Endothelial cell of umbilical vein (primary cell): ENCODE data around the gene EFNA5. TPM values are rescaled to one million over a fixed set of nuclear protein-coding genes. Genes with fewer than 3 reads are reported as not detected.

ENCODE experiments used
- BruUV-seq: library from RNA; stranded (reverse); fragments of 400-500 nt; replicated peaks from 2 replicates; lab custom pipeline; 2021; lab: Mats Ljungman, UMichigan
- CTCF ChIA-PET: fragments of 300-600, 350-600 bp; sonication (Branson Sonifier 250); formaldehyde crosslinking; loops from one replicate; lab custom pipeline; 2021; ENCODE audit warnings: antibody characterized with exemption, inconsistent platforms; lab: Charles Lee
- POLR2A ChIA-PET: fragments of 300-600, 350-600 bp; sonication (Branson Sonifier 250); formaldehyde crosslinking; loops from one replicate; lab custom pipeline; 2021; ENCODE audit warnings: antibody characterized with exemption, inconsistent platforms; lab: Charles Lee
- DNase-seq: peaks from one replicate; pipeline ENCODE4 v3.0.0-alpha.2; 2011; ENCODE audit warnings: low read depth, low spot score
- FAIRE-seq: peaks from 2 replicates; lab custom pipeline; 2011; peaks lifted over from hg19 to GRCh38; lab: Jason Lieb, UNC
- H2AFZ ChIP-seq: 2 replicates; pipeline ENCODE4 v1.6.0; 2012; ENCODE audit warnings: low read depth, low read length, control low read depth, inconsistent platforms
- H3K27ac ChIP-seq: 2 replicates; pipeline ENCODE4 v1.5.1; 2011; ENCODE audit warnings: low read depth, mild to moderate bottlenecking, control low read depth, low read length, moderate library complexity; ENCODE audit not compliant: insufficient read depth
- H3K27me3 ChIP-seq, 2 experiments: 2 replicates each; pipeline versions ENCODE4 v1.6.0 to v1.6.1; 2011; ENCODE audit warnings: low read length in 2 of 2, mixed read lengths in 1 of 2; ENCODE audit not compliant: control insufficient read depth in 2 of 2, insufficient read depth in 2 of 2
- H3K36me3 ChIP-seq, 2 experiments: 2 replicates in 1 of 2; 3 replicates in 1 of 2; pipeline ENCODE4 v1.5.1; 2011; ENCODE audit warnings: low read length in 2 of 2, mild to moderate bottlenecking in 1 of 2, moderate library complexity in 1 of 2; ENCODE audit not compliant: control insufficient read depth in 2 of 2, insufficient read depth in 2 of 2; ENCODE audit errors: extremely low read depth in 1 of 2
- H3K4me1 ChIP-seq: 3 replicates; pipeline ENCODE4 v1.5.1; 2011; ENCODE audit warnings: mild to moderate bottlenecking, low read length; ENCODE audit not compliant: control insufficient read depth, insufficient read depth; ENCODE audit errors: extremely low read depth
- H3K4me2 ChIP-seq: 2 replicates; pipeline ENCODE4 v1.6.1; 2011; ENCODE audit warnings: low read length, control low read depth, mixed read lengths; ENCODE audit not compliant: insufficient read depth
- H3K4me3 ChIP-seq, 3 experiments: fragments of 200-600 bp in 1 of 3; sonication (generic), shearing (Covaris generic) in 1 of 3; replicated peaks in 1 of 3; 2 replicates each; pipeline ENCODE4 v1.5.1; 2011 to 2016; ENCODE audit warnings: control low read depth in 3 of 3, low read length in 3 of 3, mild to moderate bottlenecking in 2 of 3, inconsistent platforms in 1 of 3, low read depth in 1 of 3, moderate library complexity in 1 of 3; ENCODE audit not compliant: insufficient read depth in 1 of 3
- H3K79me2 ChIP-seq: 2 replicates; pipeline ENCODE4 v1.6.0; 2012; ENCODE audit warnings: low read length, inconsistent platforms; ENCODE audit not compliant: control insufficient read depth, insufficient read depth
- H3K9ac ChIP-seq: replicated peaks from 2 replicates; pipeline ENCODE3; 2011; ENCODE audit warnings: low read length, control low read depth; ENCODE audit not compliant: insufficient read depth; ENCODE audit errors: extremely low read depth
- H3K9me1 ChIP-seq: replicated peaks from 3 replicates; pipeline ENCODE4 v1.6.0; 2011; ENCODE audit warnings: mild to moderate bottlenecking, low read length; ENCODE audit not compliant: control insufficient read depth, insufficient read depth; ENCODE audit errors: extremely low read depth
- H3K9me3 ChIP-seq: replicated peaks from 2 replicates; pipeline ENCODE4 v1.5.1; 2012; ENCODE audit warnings: low read length, inconsistent platforms; ENCODE audit not compliant: control insufficient read depth, insufficient read depth
- H4K20me1 ChIP-seq: replicated peaks from 2 replicates; pipeline ENCODE3; 2011; ENCODE audit warnings: mild to moderate bottlenecking, low read length; ENCODE audit not compliant: control insufficient read depth, insufficient read depth; ENCODE audit errors: extremely low read depth
- CTCF ChIP-seq, 2 donors: IDR thresholded peaks; 1 replicate in 1 of 2; 2 replicates in 1 of 2; pipeline ENCODE4 v1.5.1; 2011; ENCODE audit warnings: low read length in 2 of 2, mild to moderate bottlenecking in 2 of 2, moderate library complexity in 2 of 2, control low read depth in 1 of 2, inconsistent platforms in 1 of 2, low read depth in 1 of 2; ENCODE audit not compliant: insufficient read depth in 1 of 2; ENCODE audit errors: extremely low read depth in 1 of 2
- EZH2 ChIP-seq: IDR thresholded peaks from 2 replicates; pipeline ENCODE4 v1.6.1; 2012; ENCODE audit warnings: borderline replicate concordance, low read depth, mild to moderate bottlenecking, moderate library complexity, low read length, inconsistent platforms; ENCODE audit not compliant: severe bottlenecking
- FOS ChIP-seq: IDR thresholded peaks from 2 replicates; pipeline ENCODE4 v1.6.1; 2011; ENCODE audit warnings: mild to moderate bottlenecking, low read length, moderate library complexity, borderline replicate concordance; ENCODE audit not compliant: insufficient read depth
- GATA2 ChIP-seq: IDR thresholded peaks from 2 replicates; pipeline ENCODE4 v1.7.0; 2011; ENCODE audit warnings: low read depth, mild to moderate bottlenecking, moderate library complexity, mixed read lengths, low read length; ENCODE audit not compliant: insufficient read length, insufficient read depth
- JUN ChIP-seq: IDR thresholded peaks from 2 replicates; pipeline ENCODE4 v1.6.1; 2011; ENCODE audit warnings: borderline replicate concordance, low read depth; ENCODE audit not compliant: insufficient read length, insufficient read depth
- MAX ChIP-seq: IDR thresholded peaks from 2 replicates; pipeline ENCODE4 v1.6.1; 2011; ENCODE audit not compliant: insufficient read depth, insufficient read length
- MYC ChIP-seq: IDR thresholded peaks from one replicate; pipeline ENCODE4 v1.6.1; 2011; ENCODE audit warnings: mild to moderate bottlenecking, low read depth, low read length
- POLR2A ChIP-seq: IDR thresholded peaks from 2 replicates; pipeline ENCODE4 v1.6.1; 2012; ENCODE audit warnings: low read depth, mild to moderate bottlenecking, control low read depth, low read length
- POLR2AphosphoS5 ChIP-seq: IDR thresholded peaks from 2 replicates; pipeline ENCODE4 v1.6.1; 2012; ENCODE audit warnings: low read depth, mild to moderate bottlenecking, control low read depth, low read length, moderate library complexity; ENCODE audit not compliant: insufficient read depth
- dilution Hi-C: fragments of 300-500 bp; cut with MboI; formaldehyde crosslinking; loops from one replicate; pipeline ENCODE4 v1.15.0; 2019; ENCODE audit warnings: low sequenced_read_pairs; ENCODE audit not compliant: extremely low pct_ligation_motif_present
- intact Hi-C: fragments of 100-400 bp; cut with micrococcal nuclease; formaldehyde crosslinking; loops from one replicate; pipeline ENCODE4 v1.10.0; 2022
- polyA plus RNA-seq, 4 experiments: library from polyadenylated mRNA; depleted of rRNA in 3 of 4; stranded (reverse) in 3 of 4; unstranded in 1 of 4; fragments of >200 nt; gene quantifications; 2 replicates each; pipeline versions ENCODE4 v1.2.1 to v1.2.3, GENCODE V29; 2011 to 2012; ENCODE audit warnings: missing spikeins in 1 of 4
- total RNA-seq: library from RNA; stranded (reverse); gene quantifications from 2 replicates; pipeline ENCODE4 v1.2.3, GENCODE V29; 2021

The EFNA5 gene
- total and polyA plus RNA-seq, 2 donors (not counting 3 experiments of a cell fraction or from before 2014, with no cell fraction given), result 13.6 to 22.1 TPM

DNA sequence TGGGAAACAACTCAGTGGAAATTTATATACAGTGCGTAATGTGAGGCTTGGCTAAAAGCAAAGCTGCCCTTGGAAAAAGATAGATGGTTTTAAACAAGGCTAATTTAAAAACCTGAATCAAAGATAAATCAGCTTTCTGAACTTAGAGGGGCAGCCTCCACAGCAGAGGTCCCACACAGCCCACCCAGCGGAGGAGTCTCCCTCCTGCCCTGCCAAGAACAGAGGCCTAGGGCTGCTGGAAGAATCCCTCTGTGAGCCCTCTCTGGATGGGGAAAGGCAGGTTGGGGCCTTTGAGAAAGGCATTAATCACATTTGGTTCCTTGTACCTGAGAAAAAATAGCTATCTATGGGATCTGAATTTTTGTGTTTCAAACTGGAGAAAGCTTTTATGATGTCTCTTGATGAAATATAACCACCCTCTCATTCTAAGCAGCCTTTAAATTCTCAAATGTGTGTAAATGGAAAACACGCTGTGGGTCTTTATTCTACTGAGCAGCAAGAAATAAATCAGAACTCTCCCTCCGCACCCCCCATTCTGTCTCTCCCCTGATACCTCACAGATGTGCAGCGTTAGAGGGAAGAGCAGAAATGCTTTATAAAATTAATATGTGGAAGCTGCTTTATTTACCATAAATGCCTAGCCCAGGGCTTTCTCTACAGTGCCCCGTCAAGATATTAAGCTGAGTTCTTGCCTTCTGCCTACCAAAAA is 329.2 kb downstream of the EFNA5 start:
- no TSS peak for BruUV-seq
- Histone ChIP-seq H3K9me3 (no peaks in the 10 kb centered on the region), H3K36me3 (no peaks in the 10 kb centered on the region), H3K4me1 (no peaks in the 10 kb centered on the region), H3K4me2 (no peak overlapping the region), H3K27ac (no peak overlapping the region), H3K4me3 (no peak overlapping the region), H3K27me3 (no peaks in the 10 kb centered on the region), H2AFZ (no peak overlapping the region), H3K9me1 (peaks cover 2% of the 10 kb centered on the region), H3K79me2 (no peaks in the 10 kb centered on the region), H4K20me1 (no peaks in the 10 kb centered on the region), H3K9ac (no peak overlapping the region)
- FAIRE-seq (no peak), DNase-seq (no peak)
- TF ChIP-seq MAX (no peak), POLR2AphosphoS5 (no peak), GATA2 (no peak), FOS (no peak), JUN (no peak), EZH2 (no peak), MYC (no peak), POLR2A (no peak), CTCF (IDR thresholded peaks at IDR 0.05; ENCODE audit: extremely low read depth in 1 of 2, insufficient read depth in 1 of 2, low read depth in 1 of 2, low read length in 2 of 2) (no peak)
- ChIA-PET CTCF (interaction anchor here (0.8 to 1.6 kb wide), 3 partner anchors 13 to 230 kb away, joined by 3 read pairs; no protein-coding TSS in a partner anchor), POLR2A (no interaction called here)
- intact Hi-C loops (no loop called here), dilution Hi-C loops (no loop called here)
